ENCODE data around the gene UQCRH.

DNA sequence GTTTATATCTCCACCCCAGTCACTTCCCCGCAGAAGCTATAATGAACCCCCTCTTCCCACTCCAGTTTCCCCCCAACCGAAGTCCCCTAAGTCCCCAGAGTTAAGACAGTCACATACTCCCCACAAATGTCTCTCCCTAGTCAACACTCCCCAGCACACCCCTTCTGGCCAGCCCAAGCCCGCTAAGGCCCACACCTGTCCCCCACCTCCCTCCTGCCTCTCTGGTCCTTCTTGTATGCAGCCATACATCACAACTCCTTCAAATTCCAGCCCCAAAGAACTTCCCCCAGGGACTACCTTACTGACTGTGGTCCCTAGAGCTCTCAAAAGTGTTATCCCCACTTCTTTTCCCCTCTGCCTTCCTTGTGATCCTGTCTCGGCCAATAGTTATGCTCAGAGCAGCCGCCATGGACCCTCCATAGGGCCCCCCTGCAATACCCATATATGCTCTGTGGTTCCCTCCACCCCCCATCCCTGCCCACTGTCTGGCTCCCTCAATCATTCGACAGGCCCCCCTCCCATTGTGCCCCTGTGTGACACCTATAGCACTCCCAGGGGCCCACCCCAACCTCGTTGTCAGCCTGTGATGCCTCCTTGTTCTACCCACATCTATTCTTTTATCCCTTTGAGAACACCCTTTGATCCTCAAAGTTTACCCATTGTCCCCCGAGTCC is 39.3 kb downstream of the UQCRH start:
- no peak for TF ChIP-seq TAF7 (optimal IDR thresholded peaks at IDR 0.05; ENCODE audit: borderline replicate concordance, low read depth, low read length)
- TF ChIP-seq RNF2 (IDR thresholded peaks at IDR 0.05; ENCODE audit: borderline replicate concordance, low read depth, low read length, missing control alignments, poor library complexity, severe bottlenecking): no peak
- no peak for TF ChIP-seq EZH2 (IDR thresholded peaks at IDR 0.05; ENCODE audit: low read depth, low read length, severe bottlenecking)
- no peak for TF ChIP-seq YY1 (IDR thresholded peaks at IDR 0.05; ENCODE audit: low read depth, low read length)
- no peak for TF ChIP-seq SIN3A (conservative IDR thresholded peaks at IDR 0.05 in 1 of 2, IDR thresholded peaks at IDR 0.05 in 1 of 2; ENCODE audit: low read depth in 1 of 2, low read length in 2 of 2)
- TF ChIP-seq RAD21 (IDR thresholded peaks at IDR 0.05 in 1 of 2, conservative IDR thresholded peaks at IDR 0.05 in 1 of 2; ENCODE audit: low read depth in 2 of 2, low read length in 2 of 2): no peak
- TF ChIP-seq, protein P1, sequence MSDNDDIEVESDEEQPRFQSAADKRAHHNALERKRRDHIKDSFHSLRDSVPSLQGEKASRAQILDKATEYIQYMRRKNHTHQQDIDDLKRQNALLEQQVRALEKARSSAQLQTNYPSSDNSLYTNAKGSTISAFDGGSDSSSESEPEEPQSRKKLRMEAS (IDR thresholded peaks at IDR 0.05): no peak
- TF ChIP-seq TBP (IDR thresholded peaks at IDR 0.05; ENCODE audit: low read depth, low read length): no peak
- no peak for TF ChIP-seq HDAC6 (IDR thresholded peaks at IDR 0.05; ENCODE audit: low read depth, low read length)
- no peak for TF ChIP-seq RFX5 (IDR thresholded peaks at IDR 0.05; ENCODE audit: borderline replicate concordance, low read depth, low read length)
- TF ChIP-seq POLR2AphosphoS5 (IDR thresholded peaks at IDR 0.05; ENCODE audit: low read depth, low read length): no peak
